Fibroblast of the aortic adventitia (primary cell): ENCODE data around the gene MFSD1. TPM values are rescaled to one million over a fixed set of nuclear protein-coding genes. Genes with fewer than 3 reads are reported as not detected.

Source experiments
- DNase-seq: peaks from one replicate; pipeline ENCODE4 v3.0.0-alpha.2; 2010; ENCODE audit warnings: low read depth
- H3K4me3 ChIP-seq: 2 replicates; pipeline ENCODE4 v1.5.1; 2011; ENCODE audit warnings: low read depth, mild to moderate bottlenecking, control low read depth, low read length, moderate library complexity
- CTCF ChIP-seq: IDR thresholded peaks from 2 replicates; pipeline ENCODE4 v1.5.1; 2011; ENCODE audit warnings: mild to moderate bottlenecking, low read length, control low read depth, inconsistent platforms; ENCODE audit not compliant: insufficient read depth
- total RNA-seq: library from RNA; depleted of rRNA; stranded (reverse); fragments of >200 nt; gene quantifications from 2 replicates; pipeline ENCODE4 v1.2.3, GENCODE V29; 2012; ENCODE audit warnings: low replicate concordance

The MFSD1 gene
- total RNA-seq, 1 donor, result 223 TPM

- no peak overlapping the region for H3K4me3 ChIP-seq
- peak; percentile 96 for DNase-seq
Observed at GRCh38 chr3:158792709-158793108, 9.1 kb upstream of the MFSD1 start.

DNA sequence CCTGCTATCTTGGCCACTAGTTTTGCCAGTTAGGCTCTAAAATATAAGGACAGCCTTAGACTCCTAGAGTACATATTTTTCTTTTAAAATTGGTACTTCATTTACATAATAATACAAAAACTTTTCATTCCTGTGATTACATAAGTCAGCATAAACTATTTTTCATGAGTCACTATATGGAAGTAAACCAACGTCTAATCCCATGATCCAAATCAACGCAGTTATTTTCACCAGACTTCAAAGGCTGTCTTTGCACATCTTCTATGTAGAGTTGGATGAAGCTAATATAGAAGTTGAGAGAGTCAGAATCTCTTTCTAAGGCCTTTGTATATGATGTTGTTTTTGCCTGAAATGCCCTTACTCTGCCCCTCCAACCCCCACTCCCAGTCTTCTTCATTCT is 7.6 kb upstream of the MFSD1 start:
- DNase-seq, result no peak
- no peak for TF ChIP-seq CTCF
- H3K4me3 ChIP-seq, result no peak overlapping the region

More at GRCh38 chr3:158792709-158793108, 9.1 kb upstream of the MFSD1 start:
- TF ChIP-seq CTCF, result no peak

GRCh38 chr3:158794936-158795518 is 6.8 kb upstream of the MFSD1 start:
- peak; percentile 51 for DNase-seq
- TF ChIP-seq CTCF, result peak; percentile 56

DNA sequence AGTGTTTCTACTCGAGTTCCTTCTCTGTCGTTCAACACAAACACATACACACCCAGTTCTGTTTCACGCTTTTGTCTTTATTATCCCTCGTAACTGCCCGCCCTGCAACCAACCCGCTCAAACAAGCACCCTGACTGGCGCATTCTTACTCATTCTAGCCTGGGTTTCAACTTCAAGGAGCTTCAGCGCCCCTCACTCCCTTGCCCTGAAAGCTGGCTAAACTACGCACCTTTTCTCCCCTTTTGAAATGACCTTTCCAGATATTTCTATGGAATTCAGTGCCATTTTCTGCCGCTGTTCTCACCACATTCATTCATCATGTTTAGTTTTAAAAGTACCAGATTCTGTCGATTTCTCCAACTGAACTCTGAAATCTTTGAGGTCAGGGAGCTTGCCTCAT is 653 bp upstream of the MFSD1 start:
- DNase-seq, result peak; percentile 32
- peak overlapping the region; percentile 89 for H3K4me3 ChIP-seq

More at GRCh38 chr3:158794936-158795518, 6.8 kb upstream of the MFSD1 start:
- no peak overlapping the region for H3K4me3 ChIP-seq

DNA sequence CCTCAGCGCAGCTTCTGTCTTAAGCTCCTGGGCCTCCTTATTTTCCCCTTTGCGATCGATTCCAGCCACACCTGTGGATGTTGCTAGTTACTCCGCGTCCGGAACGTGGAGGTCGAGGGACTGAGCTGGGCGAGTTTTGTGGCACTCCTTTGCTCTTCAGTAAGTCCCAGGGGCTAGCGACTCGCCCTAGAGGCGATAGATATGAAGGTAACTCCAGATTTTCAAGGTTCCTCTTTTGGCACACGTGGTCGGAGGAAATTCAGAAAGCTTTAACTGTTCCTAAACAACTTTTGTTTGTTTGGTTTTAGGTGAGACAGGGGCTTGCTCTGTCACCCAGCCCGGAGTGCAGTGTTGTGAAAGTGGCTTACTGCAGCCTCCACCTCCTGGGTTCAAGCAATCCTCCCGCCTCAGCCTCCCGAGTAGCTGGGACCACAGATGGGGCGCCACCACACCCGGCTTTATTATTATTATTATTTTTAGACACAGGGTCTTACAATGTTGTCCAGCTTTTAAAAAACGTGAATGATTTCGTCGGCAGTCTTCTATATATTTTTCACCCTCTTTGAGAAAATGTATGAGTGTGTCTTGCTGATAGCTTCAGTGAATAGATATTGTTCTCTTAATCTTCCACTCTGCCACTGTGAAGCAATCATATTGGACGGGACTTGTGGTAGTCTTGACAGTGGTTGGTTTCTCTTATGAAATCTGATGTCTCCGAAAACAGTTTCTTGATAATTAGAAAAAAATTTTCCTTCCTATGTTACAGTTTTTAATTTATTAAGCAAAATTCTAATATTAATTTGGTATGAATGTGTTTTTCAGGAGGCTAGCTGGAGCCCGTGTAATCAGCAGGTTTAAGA is 785 bp downstream of the MFSD1 start:
- no peak for TF ChIP-seq CTCF
- DNase-seq, result peak; percentile 46

More for the DNA sequence above, 653 bp upstream of the MFSD1 start:
- TF ChIP-seq CTCF, result no peak

DNA sequence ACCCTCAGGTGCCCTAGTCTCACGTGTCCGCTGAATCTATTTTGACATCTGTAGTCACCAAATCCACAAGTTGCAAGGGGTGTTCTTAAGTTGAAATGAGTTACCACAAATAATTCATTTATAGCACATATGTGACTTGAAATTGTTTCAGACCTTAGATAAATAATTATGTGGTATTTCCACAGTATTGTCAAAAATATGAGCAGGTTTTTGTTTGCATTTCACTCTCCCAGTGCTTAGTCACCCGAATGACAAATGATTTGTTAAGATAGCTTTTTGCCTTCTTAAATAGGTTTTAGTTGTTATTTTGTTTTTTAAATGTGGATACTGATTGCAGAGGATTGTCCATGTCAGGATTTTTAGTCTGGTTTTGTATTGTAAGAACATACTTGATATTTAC is 2.6 kb downstream of the MFSD1 start:
- DNase-seq, result no peak

More for the DNA sequence above, 785 bp downstream of the MFSD1 start:
- H3K4me3 ChIP-seq, result peak overlapping the region; percentile 89

More for the DNA sequence above, 2.6 kb downstream of the MFSD1 start:
- H3K4me3 ChIP-seq, result peak overlapping the region; percentile 22
- TF ChIP-seq CTCF, result no peak
